Esophagus muscularis mucosa (tissue), 3 donors: ENCODE results near the gene GCN1.

ENCODE experiments used
- CTCF ChIP-seq, 3 experiments: fragments of 200-600 bp in 2 of 3; fragments of 450-650 bp in 1 of 3; sonication (generic) in 2 of 3; IDR thresholded peaks; one replicate each; pipeline ENCODE4 v1.5.1; 2017 to 2019; ENCODE audit warnings: antibody characterized with exemption in 3 of 3, mild to moderate bottlenecking in 2 of 3, moderate library complexity in 1 of 3
- POLR2A ChIP-seq: fragments of 450-650 bp; IDR thresholded peaks from one replicate; pipeline ENCODE4 v1.6.1; 2017; ENCODE audit warnings: antibody characterized with exemption, moderate library complexity, mild to moderate bottlenecking, low read depth
- POLR2AphosphoS5 ChIP-seq, 2 donors: sonication (generic); formaldehyde crosslinking; IDR thresholded peaks; one replicate each; pipeline ENCODE4 v1.6.1; 2017; ENCODE audit warnings: antibody characterized with exemption in 2 of 2

- TF ChIP-seq CTCF (IDR thresholded peaks at IDR 0.05) (no peak), POLR2A (no peak), POLR2AphosphoS5 (IDR thresholded peaks at IDR 0.05) (no peak)
These were observed 17.8 kb upstream of the GCN1 start for GRCh38 chr12:120212301-120212700.
